GM12801 (cell line): ENCODE measurements around the gene DPM2.

ENCODE experiments used
- CTCF ChIP-seq: IDR thresholded peaks from one replicate; pipeline ENCODE4 v1.5.1; 2011; ENCODE audit warnings: control low read depth; ENCODE audit not compliant: insufficient read length; ENCODE audit errors: extremely low read depth

The DPM2 gene

GRCh38 chr9:127929625-127929979 is 8.1 kb downstream of the DPM2 start:
- no peak for TF ChIP-seq CTCF

DNA sequence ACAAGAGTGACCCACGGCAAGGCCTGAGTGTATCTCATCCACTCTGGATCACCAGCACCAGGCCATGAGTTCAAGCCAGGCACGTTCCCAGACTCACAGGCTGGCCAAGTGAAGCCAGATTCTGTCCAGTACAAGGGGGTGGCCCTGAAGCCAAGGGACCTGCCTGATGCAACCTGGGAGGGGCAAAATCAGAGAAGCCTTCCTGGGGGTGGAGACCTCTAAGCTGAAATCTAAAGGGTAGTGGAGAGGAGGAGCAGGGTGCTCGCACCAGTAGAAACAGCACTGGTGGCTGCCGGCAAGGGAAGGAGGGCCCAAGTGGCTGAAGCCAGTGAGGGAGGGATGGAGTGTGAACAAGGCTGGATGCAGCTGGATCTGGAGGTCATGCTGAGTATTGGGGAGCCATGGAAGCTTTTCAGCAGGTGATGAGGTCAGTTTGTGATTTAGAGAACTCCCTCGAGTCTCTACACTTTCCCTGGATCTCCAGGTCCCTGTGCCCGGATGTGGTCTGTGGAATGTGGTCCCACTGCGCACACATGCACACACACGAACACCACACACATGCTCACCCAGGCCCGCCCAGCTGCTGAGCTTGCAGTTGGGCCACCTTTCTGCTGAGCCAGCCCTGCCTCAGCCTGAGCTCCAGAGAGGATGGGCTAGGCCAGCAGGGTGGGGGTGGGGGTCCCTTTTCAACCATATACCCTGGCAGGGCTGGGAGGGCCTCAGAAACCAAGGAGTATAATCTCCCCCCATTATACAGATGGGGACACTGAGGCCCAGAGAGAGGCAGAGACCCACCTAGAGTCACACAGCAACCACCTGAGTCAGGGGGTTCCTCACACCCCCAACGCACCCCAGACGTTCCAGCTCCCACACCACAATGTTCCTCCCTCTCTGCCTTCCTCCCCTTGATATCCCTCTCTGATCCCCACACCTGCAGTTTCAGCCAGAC is 8.7 kb downstream of the DPM2 start:
- TF ChIP-seq CTCF = no peak

GRCh38 chr9:127927988-127928675 is 9.5 kb downstream of the DPM2 start:
- TF ChIP-seq CTCF = no peak

DNA sequence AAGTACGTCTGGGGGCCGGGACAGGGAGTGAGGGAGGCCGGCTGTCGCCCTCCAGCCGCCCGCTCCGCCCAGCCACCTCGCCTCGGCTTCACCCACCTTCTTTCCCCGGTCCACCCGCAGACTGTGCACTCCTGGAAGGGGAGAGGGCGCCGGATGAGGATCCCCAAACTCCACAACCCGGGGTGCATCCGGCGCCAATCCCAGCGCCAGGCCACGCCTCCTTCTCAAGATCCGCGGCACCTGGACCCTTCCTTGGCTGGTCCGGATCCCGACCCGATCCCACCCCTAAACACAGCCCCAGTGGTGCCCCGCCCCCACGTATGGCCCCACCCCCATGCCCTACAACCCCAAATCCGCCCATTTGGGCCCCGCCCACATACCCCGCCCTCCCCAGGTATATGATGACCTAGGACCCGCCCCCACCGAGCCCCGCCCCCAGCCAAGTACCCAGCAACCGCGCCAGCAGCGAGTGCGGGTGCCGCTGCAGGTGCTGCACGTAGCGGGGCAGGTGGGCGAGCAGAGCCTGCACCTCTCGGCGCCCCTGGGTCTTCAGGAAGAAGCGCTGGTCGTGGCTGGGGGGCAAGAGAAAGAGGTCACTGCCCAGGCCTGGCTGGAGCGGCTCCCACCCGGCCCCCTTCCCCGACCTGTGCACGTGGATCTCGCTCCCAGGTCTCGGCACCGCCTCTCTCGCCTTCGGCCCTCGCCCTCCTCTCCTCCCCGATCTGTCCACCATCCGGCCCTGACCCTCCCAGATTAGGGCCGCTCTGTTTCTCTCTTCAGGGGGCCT is 10.3 kb downstream of the DPM2 start:
- TF ChIP-seq CTCF = no peak

DNA sequence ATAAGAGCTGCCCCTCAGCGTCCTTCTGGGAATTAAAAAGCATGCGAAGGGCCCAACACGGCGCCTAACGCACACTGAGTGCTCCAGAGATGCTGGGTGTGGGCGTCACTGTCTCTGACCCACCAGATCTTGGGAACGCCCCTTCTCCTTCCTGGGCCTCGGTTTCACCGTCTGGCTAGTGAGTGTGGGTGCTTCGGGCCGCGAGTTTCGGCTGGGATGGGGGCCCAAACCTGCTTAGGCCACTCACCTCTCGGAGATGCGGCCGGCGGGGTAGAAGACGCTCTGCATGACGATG is 10.8 kb downstream of the DPM2 start:
- no peak for TF ChIP-seq CTCF

- no peak for TF ChIP-seq CTCF
Observed at GRCh38 chr9:127925959-127926905, 11.4 kb downstream of the DPM2 start.
